PC-9 (cell line): ENCODE measurements around the gene SPSB4.
"Not testable (repeated sequence)": the region's sequence is repeated elsewhere in the genome, so short reads cannot be mapped to it uniquely, and the experiment has no call there.

Experiments used
- EZH2 ChIP-seq: fragments of 200-600 bp; sonication (generic); IDR thresholded peaks from 2 replicates; pipeline ENCODE4 v1.8.0; 2017; ENCODE audit warnings: antibody characterized with exemption, low read depth
- TF ChIP-seq, protein P1 (sequence below): fragments of 200-600 bp; sonication (generic); conservative IDR thresholded peaks from 2 replicates; pipeline ENCODE4 v1.6.1; 2017; ENCODE audit warnings: mixed run types, antibody characterized with exemption, mild to moderate bottlenecking, moderate library complexity

GRCh38 chr3:141117982-141118381, 66.8 kb downstream of the SPSB4 start:
- TF ChIP-seq, protein P1, sequence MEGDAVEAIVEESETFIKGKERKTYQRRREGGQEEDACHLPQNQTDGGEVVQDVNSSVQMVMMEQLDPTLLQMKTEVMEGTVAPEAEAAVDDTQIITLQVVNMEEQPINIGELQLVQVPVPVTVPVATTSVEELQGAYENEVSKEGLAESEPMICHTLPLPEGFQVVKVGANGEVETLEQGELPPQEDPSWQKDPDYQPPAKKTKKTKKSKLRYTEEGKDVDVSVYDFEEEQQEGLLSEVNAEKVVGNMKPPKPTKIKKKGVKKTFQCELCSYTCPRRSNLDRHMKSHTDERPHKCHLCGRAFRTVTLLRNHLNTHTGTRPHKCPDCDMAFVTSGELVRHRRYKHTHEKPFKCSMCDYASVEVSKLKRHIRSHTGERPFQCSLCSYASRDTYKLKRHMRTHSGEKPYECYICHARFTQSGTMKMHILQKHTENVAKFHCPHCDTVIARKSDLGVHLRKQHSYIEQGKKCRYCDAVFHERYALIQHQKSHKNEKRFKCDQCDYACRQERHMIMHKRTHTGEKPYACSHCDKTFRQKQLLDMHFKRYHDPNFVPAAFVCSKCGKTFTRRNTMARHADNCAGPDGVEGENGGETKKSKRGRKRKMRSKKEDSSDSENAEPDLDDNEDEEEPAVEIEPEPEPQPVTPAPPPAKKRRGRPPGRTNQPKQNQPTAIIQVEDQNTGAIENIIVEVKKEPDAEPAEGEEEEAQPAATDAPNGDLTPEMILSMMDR, result not testable (repeated sequence)
- TF ChIP-seq EZH2, result not testable (repeated sequence)
